Esophagus mucosa (tissue), 1 donor: ENCODE data around the gene TRIM64C. TPM values are rescaled to one million over a fixed set of nuclear protein-coding genes. Genes with fewer than 3 reads are reported as not detected.
"Not testable (repeated sequence)": the region's sequence is repeated elsewhere in the genome, so short reads cannot be mapped to it uniquely, and the experiment has no call there.

ENCODE experiments used
- ATAC-seq: fragments of 200-7000 bp; cut with Tn5 transposase; one replicate; pipeline ENCODE4 v1.9.1; 2020
- total RNA-seq: library from RNA; stranded (reverse); gene quantifications from one replicate; pipeline ENCODE4 v1.2.4, GENCODE V29; 2023
- donor health status: DM: yes; HTN: yes; CAD: no.

The TRIM64C gene, protein sequence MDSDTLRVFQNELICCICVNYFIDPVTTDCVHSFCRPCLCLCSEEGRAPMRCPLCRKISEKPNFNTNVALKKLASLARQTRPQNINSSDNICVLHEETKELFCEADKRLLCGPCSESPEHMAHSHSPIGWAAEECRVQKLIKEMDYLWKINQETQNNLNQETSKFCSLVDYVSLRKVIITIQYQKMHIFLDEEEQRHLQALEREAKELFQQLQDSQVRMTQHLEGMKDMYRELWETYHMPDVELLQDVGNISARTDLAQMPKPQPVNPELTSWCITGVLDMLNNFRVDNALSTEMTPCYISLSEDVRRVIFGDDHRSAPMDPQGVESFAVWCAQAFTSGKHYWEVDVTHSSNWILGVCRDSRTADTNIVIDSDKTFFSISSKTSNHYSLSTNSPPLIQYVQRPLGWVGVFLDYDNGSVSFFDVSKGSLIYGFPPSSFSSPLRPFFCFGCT
- not detected for total RNA-seq

DNA sequence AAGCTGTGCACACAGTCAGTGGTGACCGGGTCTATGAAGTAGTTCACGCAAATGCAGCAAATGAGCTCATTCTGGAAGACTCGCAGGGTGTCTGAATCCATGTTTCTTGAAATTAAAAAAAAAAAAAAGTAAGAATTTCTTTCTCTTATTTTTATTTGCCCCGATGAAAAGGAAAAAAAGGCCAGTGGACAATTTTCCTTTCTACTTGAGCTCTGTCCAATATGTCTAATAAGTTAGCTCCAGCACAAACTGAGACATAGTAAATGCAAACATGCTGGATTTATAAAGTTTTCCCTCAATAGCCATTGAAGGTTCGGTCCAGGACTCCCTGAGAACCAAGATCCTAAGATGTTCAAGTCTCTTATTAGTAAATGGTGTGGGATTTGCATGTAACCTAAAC, at the start of gene TRIM64C:
Gene TRIM64C, minus strand, starts transcription at position 101 of the 400 bp plus-strand sequence. Its CDS starts 0 bp downstream, at position 101.
- ATAC-seq = not testable (repeated sequence)

DNA sequence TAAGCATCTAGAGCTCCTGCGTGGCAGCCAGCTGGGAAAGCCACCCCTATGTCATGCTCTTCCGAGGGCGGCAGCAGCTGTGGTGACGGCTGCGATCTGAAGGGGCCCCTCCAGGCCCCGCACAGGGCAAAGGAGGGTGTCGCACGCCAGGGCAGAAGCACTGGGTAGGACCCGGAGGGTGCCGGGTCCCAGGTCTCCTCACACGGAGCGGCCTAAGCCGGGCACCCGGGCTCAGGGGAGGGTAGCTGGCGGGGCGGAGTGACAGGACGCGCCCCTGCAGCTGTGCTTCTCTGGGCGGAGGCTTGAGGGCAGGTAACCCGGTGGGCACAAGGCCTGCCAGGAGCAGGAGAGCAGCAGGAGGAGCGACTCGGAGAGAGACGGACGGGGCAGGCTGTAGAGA, 43.4 kb upstream of the TRIM64C start:
- ATAC-seq = peak; percentile 15

DNA sequence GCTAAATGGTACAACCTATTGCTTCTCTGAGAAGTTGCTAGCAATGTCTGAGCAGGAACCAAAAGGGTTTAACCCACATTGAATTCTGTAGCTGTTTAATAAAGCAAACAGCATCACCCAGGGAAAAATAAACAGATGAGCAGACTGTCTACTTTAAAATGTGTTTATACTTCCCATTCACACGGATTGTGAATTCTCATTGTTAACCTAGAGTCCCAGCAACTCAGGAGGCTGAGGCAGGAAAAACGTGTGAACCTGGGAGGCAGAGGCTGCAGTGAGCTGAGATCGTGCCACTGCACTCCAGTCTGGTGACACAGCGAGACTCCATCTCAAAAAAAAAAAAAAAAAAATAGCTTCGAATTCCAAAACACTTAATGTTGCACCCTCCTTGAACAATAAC, 11.0 kb upstream of the TRIM64C start:
- not testable (repeated sequence) for ATAC-seq

DNA sequence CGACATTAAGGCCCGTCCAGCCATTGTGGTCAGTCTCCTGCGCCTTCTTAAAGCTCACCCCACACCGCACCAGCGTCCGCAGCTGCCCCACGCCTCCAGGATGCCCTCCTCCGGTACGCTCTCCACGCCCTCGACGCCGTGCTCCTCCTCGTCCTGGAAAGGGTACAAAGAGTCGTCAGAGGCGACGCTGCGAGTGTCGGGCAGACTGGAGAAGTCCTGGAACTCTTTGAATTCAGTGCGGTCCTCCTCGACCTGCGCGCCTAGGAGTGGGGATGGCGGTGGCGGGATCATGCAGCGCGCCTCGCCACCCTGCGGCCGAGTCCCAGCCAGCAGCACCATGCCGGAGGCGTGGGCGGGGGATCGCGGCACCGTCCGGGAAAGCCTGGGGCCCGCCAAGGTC, 9.1 kb downstream of the TRIM64C start:
- ATAC-seq = not testable (repeated sequence)

DNA sequence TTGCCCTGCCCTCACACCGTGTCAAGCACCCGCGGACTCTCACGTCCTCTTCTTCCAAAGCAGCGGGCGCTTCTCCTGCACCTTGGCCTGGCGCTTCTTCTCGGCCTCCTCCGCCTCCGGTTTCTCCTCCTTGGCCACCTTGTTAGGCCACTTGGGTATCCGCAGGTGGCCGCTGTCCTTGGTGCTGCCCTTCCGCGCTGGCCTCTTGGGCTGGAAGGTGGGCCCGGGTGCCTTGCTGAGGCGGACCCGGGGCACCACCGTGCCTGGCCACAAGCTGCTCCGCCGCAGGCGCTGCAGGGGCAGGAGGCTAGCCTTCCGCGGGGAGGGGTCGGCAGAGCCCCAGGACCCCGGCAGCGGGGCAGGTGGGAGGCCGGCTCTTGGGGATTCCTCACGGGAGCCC, 10.7 kb downstream of the TRIM64C start:
- ATAC-seq = not testable (repeated sequence)

DNA sequence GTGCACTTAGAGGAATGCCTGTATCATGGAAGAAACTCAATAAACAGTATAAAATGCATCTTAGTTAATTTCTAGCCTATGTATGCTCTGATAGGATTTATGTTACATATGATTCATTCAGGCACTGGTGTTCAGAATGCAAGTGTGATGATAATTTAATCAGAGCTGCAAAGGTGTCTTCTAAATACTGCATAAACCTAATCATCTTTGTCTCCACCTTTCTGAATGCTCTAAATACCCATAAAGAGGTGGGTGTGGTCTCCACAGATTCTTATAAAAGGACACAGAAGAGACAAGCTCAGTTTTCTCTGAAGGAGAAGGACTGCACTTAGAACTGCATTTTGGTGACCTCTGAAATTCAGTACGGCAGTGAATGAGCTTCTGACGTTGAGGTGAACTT, 30.4 kb downstream of the TRIM64C start, which contains the start of gene TRIM49B:
Gene TRIM49B, plus strand, starts transcription at position 301 of the 400 bp plus-strand sequence. CDS start 2,777 bp downstream, outside the sequence.
- ATAC-seq = not testable (repeated sequence)

Other genes starting within 250 kb of the TRIM64C start
- not detected for gene TRIM51G, start 75.2 kb downstream of the TRIM64C start, total RNA-seq
- gene TRIM49B, start 30.3 kb downstream of the TRIM64C start, total RNA-seq = not detected
- 3.2 TPM for gene FOLH1, start 149.5 kb upstream of the TRIM64C start, total RNA-seq